GM23248 (cell line): Measurements from ENCODE around the gene TMEM50B.

ENCODE experiments used
- EZH2 ChIP-seq: fragments of 200-600 bp; sonication (generic); IDR thresholded peaks from 2 replicates; pipeline ENCODE4 v1.6.1; 2018; ENCODE audit warnings: antibody characterized with exemption, mild to moderate bottlenecking; ENCODE audit not compliant: insufficient read depth, poor library complexity, severe bottlenecking
- EZH2phosphoT487 ChIP-seq: fragments of 200-600 bp; sonication (generic); IDR thresholded peaks from 2 replicates; pipeline ENCODE4 v1.6.1; 2018; ENCODE audit warnings: antibody characterized with exemption, moderate library complexity, mild to moderate bottlenecking, low read depth; ENCODE audit not compliant: insufficient read depth

GRCh38 chr21:33514229-33514628, 34.5 kb upstream of the TMEM50B start:
- TF ChIP-seq EZH2phosphoT487, result no peak
- no peak for TF ChIP-seq EZH2
